GM23338 (cell line): ENCODE results near the gene TYMS. TPM values are rescaled to one million over a fixed set of nuclear protein-coding genes. Genes with fewer than 3 reads are reported as not detected.

Source experiments
- ATAC-seq: fragments of 200-7000 bp; cut with Tn5 transposase; 3 replicates; pipeline ENCODE4 v1.9.1; 2020
- DNase-seq: peaks from one replicate; pipeline ENCODE4 v3.0.0-alpha.2; 2015; ENCODE audit warnings: low spot score
- H2AFZ ChIP-seq: fragments of 200-600 bp; sonication (generic); 2 replicates; pipeline ENCODE4 v1.8.0; 2016; ENCODE audit warnings: antibody characterized with exemption, mild to moderate bottlenecking, moderate library complexity
- H3F3A ChIP-seq: fragments of 200-600 bp; sonication (generic); replicated peaks from 2 replicates; pipeline ENCODE4 v1.8.0; 2017; ENCODE audit warnings: antibody characterized with exemption, mixed run types, low read depth
- H3K27ac ChIP-seq: fragments of 200-600 bp; sonication (generic); 2 replicates; pipeline ENCODE4 v1.6.1; 2016; ENCODE audit warnings: low read depth
- H3K27me3 ChIP-seq: fragments of 200-600 bp; sonication (generic); 2 replicates; pipeline ENCODE4 v1.8.0; 2016; ENCODE audit warnings: mild to moderate bottlenecking, mixed run types, moderate library complexity; ENCODE audit not compliant: insufficient read depth
- H3K36me3 ChIP-seq: fragments of 200-600 bp; sonication (generic); 2 replicates; pipeline ENCODE4 v1.8.0; 2016; ENCODE audit warnings: mild to moderate bottlenecking; ENCODE audit not compliant: insufficient read depth
- H3K4me1 ChIP-seq: fragments of 200-600 bp; sonication (generic); 2 replicates; pipeline ENCODE4 v1.8.0; 2016; ENCODE audit warnings: mild to moderate bottlenecking, moderate library complexity; ENCODE audit not compliant: insufficient read depth
- H3K4me2 ChIP-seq: fragments of 200-600 bp; sonication (generic); 2 replicates; pipeline ENCODE4 v1.7.1; 2017; ENCODE audit warnings: mixed run types
- H3K4me3 ChIP-seq: fragments of 200-600 bp; sonication (generic); 2 replicates; pipeline ENCODE4 v1.6.1; 2016; ENCODE audit warnings: mixed run types
- H3K79me2 ChIP-seq: fragments of 200-600 bp; sonication (generic); replicated peaks from 2 replicates; pipeline ENCODE4 v1.8.0; 2017; ENCODE audit warnings: mild to moderate bottlenecking; ENCODE audit not compliant: insufficient read depth
- H3K9me2 ChIP-seq: fragments of 200-600 bp; sonication (generic); 2 replicates; pipeline ENCODE4 v1.8.0; 2017; ENCODE audit not compliant: insufficient read depth
- H4K20me1 ChIP-seq: fragments of 200-600 bp; sonication (generic); replicated peaks from 2 replicates; pipeline ENCODE4 v1.8.0; 2017; ENCODE audit warnings: mild to moderate bottlenecking; ENCODE audit not compliant: insufficient read depth
- H3K27ac Mint-ChIP-seq: 2 replicates; pipeline ENCODE4 v1.8.0; 2020; ENCODE audit warnings: inconsistent platforms, mild to moderate bottlenecking, moderate library complexity, mixed read lengths
- H3K27me3 Mint-ChIP-seq: 3 replicates; pipeline ENCODE4 v1.8.0; 2022; ENCODE audit warnings: low read depth, mild to moderate bottlenecking, moderate library complexity, mixed read lengths, inconsistent platforms; ENCODE audit not compliant: insufficient read depth, poor library complexity
- H3K36me3 Mint-ChIP-seq: 3 replicates; pipeline ENCODE4 v1.8.0; 2021; ENCODE audit warnings: low read depth, mild to moderate bottlenecking, inconsistent platforms, moderate library complexity, mixed read lengths
- H3K4me1 Mint-ChIP-seq: 3 replicates; pipeline ENCODE4 v1.8.0; 2020; ENCODE audit warnings: mild to moderate bottlenecking, inconsistent platforms, mixed read lengths
- H3K4me3 Mint-ChIP-seq: 3 replicates; pipeline ENCODE4 v1.8.0; 2021; ENCODE audit warnings: moderate library complexity, mild to moderate bottlenecking, inconsistent platforms, mixed read lengths
- H3K9me3 Mint-ChIP-seq: 3 replicates; pipeline ENCODE4 v1.8.0; 2020; ENCODE audit warnings: moderate library complexity, mild to moderate bottlenecking, inconsistent platforms, mixed read lengths
- CREB1 ChIP-seq: fragments of 250-450 bp; sonication (Bioruptor Pico); IDR thresholded peaks from 2 replicates; pipeline ENCODE4 v1.5.0; 2020; ENCODE audit warnings: low read depth, mild to moderate bottlenecking, moderate library complexity
- EZH2phosphoT487 ChIP-seq: fragments of 200-600 bp; sonication (generic); IDR thresholded peaks from one replicate; pipeline ENCODE4 v1.8.1; 2018; ENCODE audit warnings: antibody characterized with exemption; ENCODE audit not compliant: unreplicated experiment
- REST ChIP-seq: IDR thresholded peaks from one replicate; pipeline ENCODE4 v1.6.1; 2018; ENCODE audit warnings: antibody characterized with exemption; ENCODE audit not compliant: unreplicated experiment
- ZNF462 ChIP-seq: fragments of 250-450 bp; sonication (Bioruptor Pico); IDR thresholded peaks from 2 replicates; pipeline ENCODE4 v1.5.0; 2020; ENCODE audit warnings: mild to moderate bottlenecking, moderate library complexity
- polyA plus RNA-seq: library from polyadenylated mRNA; unstranded; fragments of >200 nt; fragmentation: Nextera tagmentation; extraction: Ambion mirVana; gene quantifications from 2 replicates; pipeline ENCODE4 v1.2.1, GENCODE V29; 2016
- total RNA-seq: library from RNA; depleted of rRNA; stranded (reverse); fragments of >200 nt; shearing (Covaris generic); gene quantifications from 2 replicates; pipeline ENCODE4 v1.2.3, GENCODE V29; 2014

The TYMS gene
- total and polyA plus RNA-seq, 2 experiments from 2014 or later, result 52.9 to 72.3 TPM

GRCh38 chr18:654601-655000, 2.9 kb upstream of the TYMS start (continued):
- TF ChIP-seq ZNF462 (CRISPR knock-in tag) (no peak), REST (no peak)

- Mint-ChIP-seq H3K9me3 (no peaks in the 10 kb centered on the region), H3K36me3 (peaks cover 30% of the 10 kb centered on the region), H3K4me3 (peak overlapping the region; percentile 52), H3K4me1 (peaks cover 40% of the 10 kb centered on the region), H3K27me3 (peaks cover 14% of the 10 kb centered on the region), H3K27ac (no peak overlapping the region)
- peaks cover 3% of the 10 kb centered on the region for H3K36me3 ChIP-seq
- no peak for DNase-seq
- peaks cover 14% of the 10 kb centered on the region for H3F3A ChIP-seq
- H4K20me1 ChIP-seq, result no peaks in the 10 kb centered on the region
- H3K4me1 ChIP-seq, result peaks cover 10% of the 10 kb centered on the region
- H3K9me2 ChIP-seq, result no peaks in the 10 kb centered on the region
- H3K27ac ChIP-seq, result no peak overlapping the region
- H3K4me3 ChIP-seq, result no peak overlapping the region
- no peak overlapping the region for H2AFZ ChIP-seq
- H3K4me2 ChIP-seq, result no peak overlapping the region
- H3K27me3 ChIP-seq, result no peaks in the 10 kb centered on the region
- H3K79me2 ChIP-seq, result peaks cover 33% of the 10 kb centered on the region
- no peak for TF ChIP-seq EZH2phosphoT487
- TF ChIP-seq CREB1 (CRISPR knock-in tag), result no peak
- ATAC-seq, result no peak
These were observed 2.0 kb upstream of the TYMS start for GRCh38 chr18:655445-655844.
